Activated T-helper 1 cell treated with anti-CD3 and anti-CD28 coated beads, Interleukin-2, amount 50 U/mL, for 16 hours (primary cell): ENCODE measurements around the gene SELENBP1.

Source experiments
- DNase-seq, 2 donors: peaks; one replicate each; pipeline ENCODE4 v3.0.0-alpha.2; 2020; ENCODE audit warnings: low read depth in 1 of 2, low spot score in 1 of 2

Gene SELENBP1

DNA sequence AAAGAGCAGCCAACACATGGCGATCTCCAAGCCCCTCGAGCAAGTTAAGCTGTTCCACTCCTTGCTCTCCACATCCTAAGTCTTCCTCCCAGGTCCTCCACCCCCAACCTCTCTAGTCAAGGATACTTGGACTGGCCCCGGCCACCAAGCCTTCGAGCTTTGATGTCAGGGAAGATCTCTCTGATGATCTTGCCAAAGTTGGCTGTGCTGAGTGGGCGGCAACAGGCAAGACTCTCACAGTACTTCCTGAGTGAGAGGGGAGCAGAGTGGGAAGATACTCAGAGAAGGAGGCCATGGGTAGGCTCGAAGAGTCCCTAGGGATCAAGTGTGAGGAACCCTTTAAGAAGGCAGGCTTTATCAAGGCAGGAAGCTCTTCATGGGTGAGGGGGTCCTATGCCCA, 28.2 kb downstream of the SELENBP1 start:
- no peak for DNase-seq

GRCh38 chr1:151343587-151343986, 28.9 kb downstream of the SELENBP1 start:
- DNase-seq: no peak

GRCh38 chr1:151342569-151342968, 29.9 kb downstream of the SELENBP1 start:
- DNase-seq: no peak

DNA sequence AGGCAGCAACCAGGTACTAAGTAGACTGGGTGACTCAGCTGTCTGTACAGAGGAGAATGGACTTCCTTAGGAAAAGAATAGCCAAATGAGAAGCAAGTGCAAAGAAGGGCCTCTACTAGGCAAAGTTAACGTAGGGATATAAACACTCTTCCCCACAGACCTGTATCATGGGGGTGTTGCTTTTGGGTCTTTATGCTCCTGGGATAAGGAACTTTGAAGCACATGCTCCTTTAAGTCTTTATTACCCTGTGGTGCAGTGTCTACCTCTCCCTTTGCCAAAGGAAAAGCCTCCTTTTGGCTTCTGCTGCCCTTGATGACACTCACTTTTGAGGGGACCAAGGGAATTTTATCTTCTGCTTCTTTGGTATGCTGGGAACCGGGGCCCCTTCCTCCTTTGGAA, 30.5 kb downstream of the SELENBP1 start:
- no peak for DNase-seq

- DNase-seq: peak in 1 of 2 donors; percentile 22
Measured at GRCh38 chr1:151340870-151341754, 31.4 kb downstream of the SELENBP1 start.

- no peak for DNase-seq
Measured at GRCh38 chr1:151336556-151336955, 35.9 kb downstream of the SELENBP1 start.

DNA sequence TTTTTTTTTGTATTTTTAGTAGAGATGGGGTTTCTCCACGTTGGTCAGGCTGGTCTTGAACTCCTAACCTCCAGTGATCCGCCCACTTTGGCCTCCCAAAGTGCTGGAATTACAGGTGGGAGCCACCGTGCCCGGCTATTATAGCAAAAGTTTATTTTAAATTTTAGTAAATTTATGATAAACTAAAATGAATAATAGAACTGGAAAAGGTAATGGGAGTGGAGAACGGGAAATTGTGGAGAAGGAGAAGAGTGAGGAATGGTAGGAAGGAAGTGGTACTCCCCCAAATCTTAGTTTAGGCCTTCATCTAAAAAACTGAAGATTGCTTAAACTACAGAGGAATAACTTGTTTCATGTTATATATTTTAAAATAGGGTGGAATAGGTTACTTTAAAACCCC, 37.7 kb downstream of the SELENBP1 start:
- no peak for DNase-seq

DNA sequence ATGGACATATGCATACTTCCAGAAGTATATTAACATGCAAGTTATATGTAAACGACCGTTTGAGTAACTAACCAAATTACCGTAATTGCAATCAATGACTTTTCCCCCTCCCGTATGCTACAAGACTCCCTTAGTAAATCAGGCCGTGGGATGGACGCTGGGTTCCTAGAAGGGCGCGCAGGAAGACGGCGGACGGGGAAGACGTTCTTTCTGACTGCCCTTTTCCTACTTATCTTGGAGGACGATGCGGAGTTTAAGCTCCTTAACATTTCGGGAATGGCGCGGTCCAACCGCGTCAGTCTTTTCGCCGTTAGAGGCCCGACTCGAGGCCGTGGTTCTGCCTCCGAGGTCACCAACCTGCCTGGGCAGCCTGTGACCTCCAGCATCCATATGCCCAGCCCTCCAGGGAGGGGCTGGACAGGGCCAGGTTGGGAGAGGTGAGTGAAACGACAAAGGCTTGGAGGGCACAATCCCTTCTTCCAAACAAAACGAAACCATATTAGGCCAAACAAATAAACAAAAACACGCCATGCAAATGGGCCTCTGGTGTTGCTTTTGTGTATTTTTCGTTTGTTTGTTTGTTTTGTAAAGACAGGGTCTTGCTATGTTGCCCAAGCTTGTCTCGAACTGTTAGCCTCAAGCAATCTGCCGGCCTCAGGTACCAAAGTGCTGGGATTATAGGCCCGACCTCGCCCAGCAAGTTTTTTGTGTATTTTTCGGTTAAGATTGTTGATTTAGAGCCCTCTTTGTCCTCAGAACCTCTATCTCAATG, 44.4 kb downstream of the SELENBP1 start:
- no peak for DNase-seq

GRCh38 chr1:151327223-151327902, 45.1 kb downstream of the SELENBP1 start, which contains the start of gene PI4KB:
TSS of gene PI4KB (minus strand) at chr1:151327416. CDS start at chr1:151316481, 10,935 bp downstream.
- peak; percentile 62 to 71 for DNase-seq

DNA sequence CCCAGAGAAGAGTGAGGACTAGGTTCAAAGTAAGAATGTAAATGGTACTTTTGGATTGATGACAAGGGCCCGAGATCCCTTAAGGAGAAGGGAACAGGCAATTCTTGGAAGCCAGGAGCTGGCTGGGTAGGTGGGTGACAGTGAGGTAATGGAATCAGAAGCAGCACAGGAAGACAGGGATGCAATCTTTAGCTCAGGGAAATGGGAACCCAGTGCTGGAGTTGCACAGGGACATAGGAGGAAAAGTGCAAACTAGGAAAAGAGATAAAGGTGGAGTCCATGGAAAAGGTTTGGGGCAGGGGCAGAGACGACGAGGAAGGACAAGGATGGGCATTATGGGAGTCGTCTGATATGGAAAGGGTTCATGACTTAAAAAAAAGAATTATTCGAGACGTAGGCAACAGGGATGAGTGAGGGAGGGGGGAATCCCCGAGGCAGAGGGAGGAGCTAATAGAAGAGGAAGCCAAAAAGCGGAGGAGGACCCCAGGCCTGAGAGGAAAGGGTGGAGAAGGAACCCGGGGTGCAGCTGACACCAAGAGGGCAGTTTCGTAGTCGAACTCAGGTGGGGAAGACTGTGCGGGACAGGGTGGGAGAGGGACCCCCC, 45.8 kb downstream of the SELENBP1 start:
- peak; percentile 9 to 35 for DNase-seq

GRCh38 chr1:151325646-151326429, 46.7 kb downstream of the SELENBP1 start:
- DNase-seq: no peak

DNA sequence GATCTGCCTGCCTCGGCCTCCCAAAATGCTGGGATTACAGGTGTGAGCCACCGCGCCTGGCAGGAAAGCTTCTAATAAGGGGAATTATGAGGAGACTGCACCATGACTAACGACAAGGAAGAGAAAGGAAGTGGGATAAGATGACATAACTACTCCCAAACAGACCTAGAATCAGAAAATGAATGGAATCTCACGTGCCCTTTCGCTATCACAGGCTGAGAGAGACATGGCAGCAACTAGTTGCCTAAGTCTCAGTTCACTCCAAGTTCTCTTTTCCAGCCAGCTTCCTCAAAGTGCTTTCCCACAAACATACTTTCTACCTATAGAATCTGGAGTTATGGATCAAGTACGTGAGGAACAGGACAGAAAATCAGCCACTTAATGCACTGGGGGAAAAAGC, 47.3 kb downstream of the SELENBP1 start:
- DNase-seq: no peak

- no peak for DNase-seq
Measured at GRCh38 chr1:151324390-151324930, 48.0 kb downstream of the SELENBP1 start.

- no peak for DNase-seq
Measured at GRCh38 chr1:151318975-151319374, 53.5 kb downstream of the SELENBP1 start.

DNA sequence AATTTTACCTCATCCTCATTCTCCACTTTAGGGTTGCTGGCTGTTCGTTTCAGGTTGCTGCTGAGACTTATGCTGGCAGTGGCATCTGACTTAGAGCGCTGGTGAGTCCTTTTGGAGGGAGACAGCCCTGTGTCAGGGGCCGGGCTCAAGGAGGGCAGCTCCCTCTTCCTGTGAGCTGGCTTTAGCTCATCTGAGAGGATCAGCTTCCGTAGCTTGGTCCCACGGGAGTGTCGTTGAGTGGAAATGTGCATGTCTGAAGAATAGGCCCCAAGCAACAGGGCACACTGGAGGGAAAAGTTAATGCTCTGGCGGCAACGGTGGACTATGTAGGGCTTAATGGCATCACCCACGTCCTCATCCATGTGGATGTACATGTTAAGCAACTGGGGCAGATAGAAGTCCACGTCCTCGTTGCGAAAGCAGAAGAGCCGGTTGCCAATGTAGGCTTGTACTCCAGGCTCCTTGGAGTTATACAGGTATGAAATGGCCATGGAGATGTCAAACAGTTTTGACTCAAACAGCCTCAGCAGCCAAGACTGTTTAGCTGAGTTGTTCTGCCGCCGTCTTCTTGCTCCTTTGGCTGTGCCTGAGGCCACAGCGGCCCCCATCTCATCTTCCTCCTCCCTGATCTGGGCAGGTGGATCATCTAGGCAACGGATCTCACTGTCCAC, 56.8 kb downstream of the SELENBP1 start:
- no peak for DNase-seq
